Fibroblast of the aortic adventitia (primary cell): ENCODE data around the gene ABCC10. TPM values are rescaled to one million over a fixed set of nuclear protein-coding genes. Genes with fewer than 3 reads are reported as not detected.

Source experiments
- DNase-seq: peaks from one replicate; pipeline ENCODE4 v3.0.0-alpha.2; 2010; ENCODE audit warnings: low read depth
- H3K4me3 ChIP-seq: 2 replicates; pipeline ENCODE4 v1.5.1; 2011; ENCODE audit warnings: low read depth, mild to moderate bottlenecking, control low read depth, low read length, moderate library complexity
- total RNA-seq: library from RNA; depleted of rRNA; stranded (reverse); fragments of >200 nt; gene quantifications from 2 replicates; pipeline ENCODE4 v1.2.3, GENCODE V29; 2012; ENCODE audit warnings: low replicate concordance
- TF ChIP-seq, protein P1 (sequence below): IDR thresholded peaks from 2 replicates; pipeline ENCODE4 v1.5.1; 2011; ENCODE audit warnings: mild to moderate bottlenecking, low read length, control low read depth, inconsistent platforms; ENCODE audit not compliant: insufficient read depth

Gene ABCC10
- total RNA-seq, 1 donor = 25.8 TPM

DNA sequence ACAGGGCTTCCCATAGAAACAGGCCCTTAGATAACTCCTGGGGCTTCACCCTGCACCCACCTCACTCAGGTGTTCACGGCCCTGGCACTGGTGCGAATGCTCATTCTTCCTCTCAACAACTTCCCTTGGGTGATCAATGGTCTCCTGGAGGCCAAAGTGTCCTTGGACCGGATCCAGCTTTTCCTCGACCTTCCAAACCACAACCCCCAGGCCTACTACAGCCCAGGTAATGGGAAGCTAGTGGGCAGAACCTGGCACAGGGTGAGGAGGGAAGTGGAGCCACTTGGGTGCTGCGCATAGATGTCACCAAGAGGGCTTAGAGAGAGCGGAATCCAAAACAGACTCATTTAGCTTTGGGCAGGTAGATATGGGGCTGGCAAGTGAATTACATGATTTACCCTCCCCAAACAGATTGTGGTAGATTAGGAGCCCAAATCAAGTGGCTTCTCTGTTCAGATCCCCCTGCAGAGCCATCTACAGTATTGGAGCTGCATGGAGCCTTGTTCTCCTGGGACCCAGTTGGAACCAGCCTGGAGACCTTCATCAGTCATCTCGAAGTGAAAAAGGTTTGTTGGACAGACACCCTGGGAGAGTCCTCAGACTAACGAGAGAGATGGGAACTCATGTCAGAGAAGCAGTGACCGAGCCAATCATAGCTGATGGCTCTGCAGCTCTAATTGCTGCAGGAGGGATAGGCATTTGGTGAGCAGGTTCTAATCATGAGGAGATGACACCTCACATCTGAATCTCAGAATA is 8.5 kb downstream of the ABCC10 start:
- H3K4me3 ChIP-seq = no peak overlapping the region
- TF ChIP-seq, protein P1, sequence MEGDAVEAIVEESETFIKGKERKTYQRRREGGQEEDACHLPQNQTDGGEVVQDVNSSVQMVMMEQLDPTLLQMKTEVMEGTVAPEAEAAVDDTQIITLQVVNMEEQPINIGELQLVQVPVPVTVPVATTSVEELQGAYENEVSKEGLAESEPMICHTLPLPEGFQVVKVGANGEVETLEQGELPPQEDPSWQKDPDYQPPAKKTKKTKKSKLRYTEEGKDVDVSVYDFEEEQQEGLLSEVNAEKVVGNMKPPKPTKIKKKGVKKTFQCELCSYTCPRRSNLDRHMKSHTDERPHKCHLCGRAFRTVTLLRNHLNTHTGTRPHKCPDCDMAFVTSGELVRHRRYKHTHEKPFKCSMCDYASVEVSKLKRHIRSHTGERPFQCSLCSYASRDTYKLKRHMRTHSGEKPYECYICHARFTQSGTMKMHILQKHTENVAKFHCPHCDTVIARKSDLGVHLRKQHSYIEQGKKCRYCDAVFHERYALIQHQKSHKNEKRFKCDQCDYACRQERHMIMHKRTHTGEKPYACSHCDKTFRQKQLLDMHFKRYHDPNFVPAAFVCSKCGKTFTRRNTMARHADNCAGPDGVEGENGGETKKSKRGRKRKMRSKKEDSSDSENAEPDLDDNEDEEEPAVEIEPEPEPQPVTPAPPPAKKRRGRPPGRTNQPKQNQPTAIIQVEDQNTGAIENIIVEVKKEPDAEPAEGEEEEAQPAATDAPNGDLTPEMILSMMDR = no peak
- DNase-seq = peak; percentile 4

DNA sequence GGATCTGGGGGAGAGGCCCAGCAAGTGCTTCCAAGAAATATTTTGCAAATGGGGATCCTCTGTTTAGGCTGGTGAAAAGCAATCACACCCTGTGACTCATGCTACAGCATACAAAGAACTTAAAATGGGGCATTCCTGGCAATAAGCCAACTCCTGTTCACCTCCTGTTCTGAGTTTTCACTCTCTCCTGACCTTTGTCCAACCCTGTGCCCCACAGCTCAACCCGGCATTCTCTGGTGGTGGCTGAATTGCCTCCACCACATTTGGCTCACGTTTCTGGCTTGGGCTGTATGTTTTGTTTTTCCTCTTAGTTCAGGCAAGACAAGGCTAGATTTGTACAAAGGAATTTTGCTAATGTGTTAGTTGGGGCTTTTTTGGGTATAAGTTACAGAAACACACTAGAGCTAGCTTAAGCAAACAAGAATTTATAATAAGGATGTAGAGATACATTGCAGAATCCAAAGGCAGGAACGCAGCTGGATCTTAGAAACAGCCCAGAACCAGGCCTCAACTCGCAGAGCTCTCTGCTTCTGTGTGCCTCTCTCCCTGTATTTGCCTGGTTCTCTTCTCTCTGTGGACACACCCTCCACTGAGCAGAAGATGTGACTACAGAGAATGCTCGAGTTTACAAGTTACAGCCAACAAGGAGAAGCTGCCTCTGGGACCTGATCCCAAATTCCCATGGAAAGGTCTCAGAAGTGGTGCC is 9.4 kb downstream of the ABCC10 start:
- DNase-seq = peak; percentile 95
- TF ChIP-seq, protein P1 = no peak
- no peak overlapping the region for H3K4me3 ChIP-seq

DNA sequence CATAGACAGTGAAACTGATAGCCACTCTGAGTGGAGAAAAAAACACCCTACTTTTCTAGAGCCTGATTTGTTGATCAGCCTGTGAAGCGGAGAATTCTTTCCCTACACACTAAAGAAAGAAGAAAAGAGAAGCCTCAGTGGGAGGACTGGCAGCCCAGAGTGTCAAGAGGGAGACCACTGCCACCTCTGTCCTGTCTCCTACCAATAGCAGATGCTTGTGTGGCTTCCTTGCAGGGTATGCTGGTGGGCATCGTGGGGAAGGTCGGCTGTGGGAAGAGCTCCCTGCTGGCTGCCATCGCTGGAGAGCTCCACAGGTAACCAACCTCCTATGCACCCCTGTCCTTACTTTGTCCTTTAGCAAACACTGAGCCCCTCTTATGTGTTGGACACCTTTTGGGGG is 10.4 kb downstream of the ABCC10 start:
- DNase-seq = no peak
- H3K4me3 ChIP-seq = no peak overlapping the region
- TF ChIP-seq, protein P1 = no peak

DNA sequence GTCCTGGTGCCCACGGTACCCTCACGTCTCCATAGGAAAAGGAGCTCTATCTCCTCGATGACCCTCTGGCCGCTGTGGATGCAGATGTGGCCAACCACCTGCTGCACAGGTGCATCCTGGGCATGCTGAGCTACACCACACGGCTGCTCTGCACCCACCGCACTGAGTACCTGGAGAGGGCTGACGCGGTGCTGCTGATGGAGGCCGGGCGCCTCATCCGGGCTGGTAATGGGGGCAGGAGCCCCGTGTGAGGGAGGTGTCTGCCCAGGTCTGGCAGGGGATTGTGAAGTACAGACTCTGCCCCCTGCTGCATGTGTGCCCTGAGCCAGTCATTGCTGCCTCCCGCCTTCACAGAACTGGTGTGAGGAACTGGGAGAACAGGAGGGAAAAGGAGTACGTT is 15.6 kb downstream of the ABCC10 start:
- TF ChIP-seq, protein P1 = no peak
- DNase-seq = no peak

DNA sequence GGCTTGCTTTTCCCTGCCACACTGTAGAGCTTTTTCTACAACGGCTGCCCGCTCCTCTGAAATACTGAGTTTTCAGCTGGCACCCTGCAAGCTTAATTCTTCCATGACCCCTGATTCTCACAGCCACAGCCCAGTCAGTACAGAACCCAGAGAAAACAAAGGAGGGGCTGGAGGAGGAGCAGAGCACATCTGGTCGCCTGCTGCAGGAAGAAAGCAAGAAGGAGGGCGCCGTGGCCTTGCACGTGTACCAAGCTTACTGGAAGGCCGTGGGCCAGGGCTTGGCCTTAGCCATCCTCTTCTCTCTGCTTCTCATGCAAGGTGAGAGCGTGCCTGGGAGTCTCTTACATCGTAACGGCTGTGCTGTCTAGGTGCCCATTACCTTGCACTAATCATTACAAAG is 16.7 kb downstream of the ABCC10 start:
- DNase-seq = no peak
- no peak overlapping the region for H3K4me3 ChIP-seq
- TF ChIP-seq, protein P1 = no peak

More for the DNA sequence above, 15.6 kb downstream of the ABCC10 start:
- H3K4me3 ChIP-seq = no peak overlapping the region

DNA sequence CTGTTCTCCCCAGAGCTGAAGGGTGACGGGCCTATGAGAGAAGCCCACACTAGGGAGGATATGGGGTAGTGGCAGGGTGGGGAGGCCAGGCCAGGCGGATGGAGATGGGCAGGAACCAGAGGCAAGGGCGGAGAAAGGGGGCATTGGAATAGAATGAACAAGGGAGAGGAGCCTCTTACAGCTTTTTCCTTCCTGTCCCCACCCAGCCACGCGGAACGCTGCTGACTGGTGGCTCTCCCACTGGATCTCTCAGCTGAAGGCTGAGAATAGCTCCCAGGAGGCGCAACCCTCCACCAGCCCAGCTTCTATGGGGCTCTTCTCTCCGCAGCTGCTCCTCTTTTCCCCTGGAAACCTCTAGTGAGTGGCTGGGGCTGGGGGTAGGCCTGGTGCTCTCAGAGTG is 17.2 kb downstream of the ABCC10 start:
- no peak for DNase-seq
- H3K4me3 ChIP-seq = no peak overlapping the region
- TF ChIP-seq, protein P1 = no peak
